Hepatocyte (in vitro differentiated cells): ENCODE results near the gene CAMKMT. TPM values are rescaled to one million over a fixed set of nuclear protein-coding genes. Genes with fewer than 3 reads are reported as not detected.

Experiments
- DNase-seq: peaks from one replicate; pipeline ENCODE4 v3.0.0-alpha.2; 2016; ENCODE audit warnings: low spot score
- H2AFZ ChIP-seq: fragments of 200-600 bp; sonication (generic); 2 replicates; pipeline ENCODE4 v1.6.0; 2016; ENCODE audit warnings: antibody characterized with exemption, mild to moderate bottlenecking
- H3K27ac ChIP-seq: fragments of 200-600 bp; sonication (generic); 2 replicates; pipeline ENCODE4 v1.5.1; 2016; ENCODE audit warnings: mild to moderate bottlenecking
- H3K27me3 ChIP-seq: fragments of 200-600 bp; sonication (generic); 2 replicates; pipeline ENCODE4 v1.6.1; 2016
- H3K36me3 ChIP-seq: fragments of 200-600 bp; sonication (generic); replicated peaks from 2 replicates; pipeline ENCODE4 v1.5.1; 2016; ENCODE audit warnings: low read depth; ENCODE audit not compliant: insufficient read depth
- H3K4me1 ChIP-seq: fragments of 200-600 bp; sonication (generic); 2 replicates; pipeline ENCODE4 v1.5.1; 2016; ENCODE audit warnings: mild to moderate bottlenecking, moderate library complexity; ENCODE audit not compliant: insufficient read depth
- H3K4me2 ChIP-seq: fragments of 200-600 bp; sonication (generic); 2 replicates; pipeline ENCODE4 v1.6.0; 2016
- H3K4me3 ChIP-seq: fragments of 200-600 bp; sonication (generic); 2 replicates; pipeline ENCODE4 v1.5.1; 2016; ENCODE audit warnings: mild to moderate bottlenecking
- H3K79me2 ChIP-seq: fragments of 200-600 bp; sonication (generic); 2 replicates; pipeline ENCODE4 v1.6.0; 2017; ENCODE audit warnings: mild to moderate bottlenecking
- H3K9me2 ChIP-seq: fragments of 200-600 bp; sonication (generic); replicated peaks from 2 replicates; pipeline ENCODE4 v1.6.0; 2017; ENCODE audit warnings: mild to moderate bottlenecking; ENCODE audit not compliant: insufficient read depth
- H3K9me3 ChIP-seq: fragments of 200-600 bp; sonication (generic); 2 replicates; pipeline ENCODE4 v1.5.1; 2016; ENCODE audit warnings: low read depth, mild to moderate bottlenecking
- H4K20me1 ChIP-seq: fragments of 200-600 bp; sonication (generic); 2 replicates; pipeline ENCODE4 v1.6.0; 2016; ENCODE audit warnings: mild to moderate bottlenecking; ENCODE audit not compliant: insufficient read depth, poor library complexity, severe bottlenecking
- CTCF ChIP-seq: fragments of 200-600 bp; sonication (generic); IDR thresholded peaks from 2 replicates; pipeline ENCODE4 v1.5.1; 2016; ENCODE audit warnings: antibody characterized with exemption, mild to moderate bottlenecking; ENCODE audit not compliant: poor library complexity
- EZH2 ChIP-seq: fragments of 200-600 bp; sonication (generic); IDR thresholded peaks from 2 replicates; pipeline ENCODE4 v1.6.1; 2016; ENCODE audit warnings: antibody characterized with exemption, mild to moderate bottlenecking, borderline replicate concordance
- EZH2phosphoT487 ChIP-seq: fragments of 200-600 bp; sonication (generic); IDR thresholded peaks from one replicate; pipeline ENCODE4 v1.6.1; 2018; ENCODE audit warnings: antibody characterized with exemption, mild to moderate bottlenecking, low read depth, moderate library complexity; ENCODE audit not compliant: unreplicated experiment, severe bottlenecking
- WGBS: methylation state at CpG from one replicate; pipeline ENCODE4 v1.1.6; 2016; ENCODE audit warnings: low lambda C conversion rate; ENCODE audit errors: missing lambda C conversion rate; 5-methylcytosine and 5-hydroxymethylcytosine counted together
- polyA plus RNA-seq: library from polyadenylated mRNA; unstranded; fragments of >200 nt; fragmentation: Nextera tagmentation; extraction: Ambion mirVana; gene quantifications from 2 replicates; pipeline ENCODE4 v1.2.1, GENCODE V29; 2016
- total RNA-seq: library from RNA; depleted of rRNA; stranded (reverse); fragments of >200 nt; gene quantifications from 2 replicates; pipeline ENCODE4 v1.2.3, GENCODE V29; 2014

CAMKMT gene
- total and polyA plus RNA-seq, 2 experiments from 2014 or later, result 10.3 to 12.7 TPM

DNA sequence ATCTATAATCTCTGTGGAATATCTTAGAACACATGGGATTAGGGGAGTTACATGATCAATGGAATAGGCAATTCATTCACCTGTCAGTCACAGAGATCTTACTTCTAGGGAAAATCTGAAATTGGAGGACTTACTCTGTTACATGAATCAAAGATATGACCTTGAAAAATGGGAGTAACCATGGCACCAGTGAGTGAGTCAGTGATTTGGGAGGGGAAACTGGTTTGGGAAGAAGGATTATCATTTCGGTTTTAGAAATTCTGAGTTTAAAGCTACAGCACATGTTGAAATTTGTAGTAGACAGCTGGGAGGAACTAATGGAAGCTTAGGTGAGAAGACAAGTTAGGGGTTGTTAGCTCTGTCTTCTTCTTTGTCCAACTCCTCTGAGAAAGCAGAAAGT is 153.7 kb downstream of the CAMKMT start:
- Histone ChIP-seq H4K20me1 (no peaks in the 10 kb centered on the region), H2AFZ (no peak overlapping the region), H3K4me2 (no peak overlapping the region), H3K4me1 (no peaks in the 10 kb centered on the region), H3K36me3 (no peaks in the 10 kb centered on the region), H3K79me2 (no peaks in the 10 kb centered on the region), H3K27ac (no peak overlapping the region), H3K9me2 (no peaks in the 10 kb centered on the region), H3K27me3 (no peaks in the 10 kb centered on the region), H3K4me3 (no peak overlapping the region), H3K9me3 (no peaks in the 10 kb centered on the region)
- no peak for DNase-seq
- no peak for TF ChIP-seq CTCF
- TF ChIP-seq EZH2, result no peak
- TF ChIP-seq EZH2phosphoT487, result no peak
- 74% methylated on average over 1 of the region's 1 CpG for WGBS

DNA sequence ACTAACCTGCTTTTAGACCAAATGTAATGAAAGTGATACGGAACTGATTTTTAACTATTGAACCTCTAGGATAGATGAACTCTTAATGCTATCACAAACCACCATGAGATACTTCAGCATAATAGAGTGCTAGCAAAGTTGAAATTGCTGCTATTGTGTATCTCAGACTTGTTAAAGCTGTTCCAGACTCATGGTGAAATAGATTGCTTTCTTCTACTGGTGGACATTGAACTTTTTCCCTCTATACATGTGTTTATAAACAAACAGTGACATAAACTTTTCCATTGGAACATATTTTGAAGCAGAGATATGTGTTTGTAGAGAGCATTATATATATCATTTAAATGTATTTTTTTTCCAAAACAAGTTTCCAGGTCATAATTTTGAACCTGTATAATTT is 157.3 kb downstream of the CAMKMT start:
- Histone ChIP-seq H3K36me3 (no peaks in the 10 kb centered on the region), H3K27ac (no peak overlapping the region), H3K9me2 (no peaks in the 10 kb centered on the region), H3K79me2 (no peaks in the 10 kb centered on the region), H3K4me2 (no peak overlapping the region), H3K9me3 (peaks cover 9% of the 10 kb centered on the region), H3K27me3 (no peaks in the 10 kb centered on the region), H2AFZ (no peak overlapping the region), H3K4me3 (no peak overlapping the region), H3K4me1 (no peaks in the 10 kb centered on the region), H4K20me1 (no peaks in the 10 kb centered on the region)
- TF ChIP-seq CTCF (no peak), EZH2 (no peak), EZH2phosphoT487 (no peak)
- DNase-seq, result no peak
- WGBS, result 93% methylated on average over 1 of the region's 1 CpG

DNA sequence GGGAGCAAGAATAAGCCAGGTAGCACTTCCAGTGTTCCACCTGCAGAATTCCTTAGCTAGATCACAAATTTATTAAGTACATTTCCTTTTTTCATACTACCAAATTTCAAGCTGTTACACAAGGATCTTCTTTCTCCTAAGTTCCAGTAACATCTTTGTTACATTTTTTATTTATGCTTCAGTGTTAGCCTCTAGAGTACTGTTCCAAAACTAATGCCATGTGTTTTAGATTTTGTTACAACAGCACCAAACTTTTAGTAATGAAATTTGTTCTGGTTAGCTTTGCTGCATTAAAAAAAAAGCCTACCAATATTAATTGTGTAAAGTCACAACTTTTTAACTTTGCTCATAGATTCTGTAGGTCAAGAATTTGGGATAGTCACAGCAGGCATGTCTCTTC is 161.1 kb downstream of the CAMKMT start:
- Histone ChIP-seq H3K9me2 (no peaks in the 10 kb centered on the region), H3K27ac (no peak overlapping the region), H2AFZ (no peak overlapping the region), H3K4me2 (no peak overlapping the region), H3K36me3 (no peaks in the 10 kb centered on the region), H3K4me3 (no peak overlapping the region), H3K27me3 (no peaks in the 10 kb centered on the region), H3K4me1 (no peaks in the 10 kb centered on the region), H4K20me1 (no peaks in the 10 kb centered on the region), H3K79me2 (no peaks in the 10 kb centered on the region), H3K9me3 (peaks cover 9% of the 10 kb centered on the region)
- DNase-seq, result no peak
- TF ChIP-seq CTCF (no peak), EZH2phosphoT487 (no peak), EZH2 (no peak)

DNA sequence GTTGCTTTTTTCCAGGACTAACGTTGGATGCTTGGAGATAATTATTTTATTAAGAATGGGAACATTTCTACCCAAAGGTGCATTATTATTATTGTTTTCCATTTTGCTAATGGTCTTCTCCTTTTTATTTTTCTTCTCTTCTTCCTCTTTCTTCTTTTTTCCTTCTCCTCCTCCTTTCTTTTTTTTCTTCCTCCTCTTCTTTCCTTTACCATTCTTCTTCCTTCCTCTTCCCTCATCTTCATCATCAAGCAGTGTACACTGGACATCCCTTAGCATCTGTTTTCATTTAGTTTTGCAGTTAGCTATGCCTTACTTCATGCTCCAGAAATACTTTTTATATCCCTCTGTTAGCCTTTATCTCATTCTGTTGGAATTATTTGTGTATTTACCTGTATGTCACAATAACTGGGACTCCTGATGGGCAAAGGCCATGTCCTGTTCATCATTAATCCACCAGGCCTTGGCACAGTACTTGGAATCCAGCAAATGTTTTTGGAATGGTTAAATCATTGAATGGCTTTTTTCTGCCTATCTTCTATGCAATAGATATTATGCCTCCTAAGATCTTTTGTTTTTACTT is 162.7 kb downstream of the CAMKMT start:
- peak; percentile 10 for DNase-seq
- H3K4me1 ChIP-seq, result no peaks in the 10 kb centered on the region
- H3K4me3 ChIP-seq, result no peak overlapping the region
- no peaks in the 10 kb centered on the region for H3K9me2 ChIP-seq
- no peak for TF ChIP-seq CTCF
- no peak for TF ChIP-seq EZH2
- no peak for TF ChIP-seq EZH2phosphoT487
- H3K79me2 ChIP-seq, result no peaks in the 10 kb centered on the region
- WGBS, result 94% methylated on average over 1 of the region's 1 CpG
- no peak overlapping the region for H2AFZ ChIP-seq
- H3K36me3 ChIP-seq, result no peaks in the 10 kb centered on the region
- no peak overlapping the region for H3K27ac ChIP-seq
- H3K27me3 ChIP-seq, result no peaks in the 10 kb centered on the region
- no peak overlapping the region for H3K4me2 ChIP-seq
- peaks cover 9% of the 10 kb centered on the region for H3K9me3 ChIP-seq
- no peaks in the 10 kb centered on the region for H4K20me1 ChIP-seq
